GM19463 (cell line): Measurements from ENCODE around the gene STPG1.
"Not testable (repeated sequence)": the region's sequence is repeated elsewhere in the genome, so short reads cannot be mapped to it uniquely, and the experiment has no call there.

Experiments
- ATAC-seq: cut with Tn5 transposase; IDR thresholded peaks from one replicate; pipeline ENCODE4 v1.9.1; 2021; ENCODE audit warnings: mild to moderate bottlenecking, moderate library complexity; ENCODE audit not compliant: unreplicated experiment

STPG1 gene, protein sequence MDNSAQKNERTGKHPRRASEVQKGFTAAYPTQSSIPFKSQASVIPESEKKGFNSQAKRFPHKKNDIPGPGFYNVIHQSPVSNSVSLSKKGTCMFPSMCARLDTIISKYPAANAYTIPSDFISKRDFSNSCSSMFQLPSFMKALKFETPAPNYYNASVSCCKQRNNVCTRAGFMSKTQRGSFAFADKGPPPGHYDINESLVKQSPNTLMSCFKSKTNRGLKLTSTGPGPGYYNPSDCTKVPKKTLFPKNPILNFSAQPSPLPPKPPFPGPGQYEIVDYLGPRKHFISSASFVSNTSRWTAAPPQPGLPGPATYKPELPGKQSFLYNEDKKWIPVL

DNA sequence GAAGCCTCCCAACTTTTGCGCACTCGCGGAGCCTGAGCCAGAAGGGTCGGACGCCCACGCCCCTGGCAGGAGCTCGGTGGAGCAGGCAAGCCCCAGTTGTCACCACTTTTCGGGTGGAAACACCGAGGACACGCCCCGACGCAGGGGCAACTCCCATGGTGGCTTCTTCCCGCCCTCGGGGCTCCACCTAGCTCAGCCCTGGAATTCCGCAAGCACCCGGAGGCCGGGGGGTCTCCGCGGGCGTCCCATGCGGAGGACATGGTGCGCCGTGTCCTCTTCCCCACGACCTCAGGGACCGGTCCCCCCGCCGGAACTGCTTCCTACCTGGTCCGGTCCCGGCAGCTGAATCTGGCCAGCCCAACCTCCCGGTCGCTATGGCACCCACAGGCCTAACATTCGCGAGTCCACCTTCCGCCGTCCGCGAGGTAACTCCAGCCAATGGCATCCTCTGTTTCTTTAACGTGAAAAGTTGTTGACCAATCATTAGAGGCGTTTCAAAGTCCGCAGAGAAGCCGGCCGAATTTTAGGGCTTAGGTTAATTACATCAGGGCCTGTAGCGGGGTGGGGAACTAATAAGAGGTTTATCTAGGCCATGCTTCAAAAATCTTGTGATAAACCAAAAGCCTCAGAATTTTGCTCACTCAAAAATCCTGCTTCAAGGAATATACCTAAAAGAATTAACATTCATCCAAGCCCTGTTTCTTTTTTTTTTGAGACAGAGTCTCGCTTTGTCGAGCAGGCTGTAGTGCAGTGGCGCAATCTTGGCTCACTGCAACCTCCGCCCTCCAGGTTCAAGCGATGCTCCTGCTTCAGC, at the start of gene STPG1:
TSS of gene STPG1 (minus strand) at position 433 of the 814 bp plus-strand sequence. CDS start 12,394 bp downstream, outside the sequence.
- no peak for ATAC-seq

DNA sequence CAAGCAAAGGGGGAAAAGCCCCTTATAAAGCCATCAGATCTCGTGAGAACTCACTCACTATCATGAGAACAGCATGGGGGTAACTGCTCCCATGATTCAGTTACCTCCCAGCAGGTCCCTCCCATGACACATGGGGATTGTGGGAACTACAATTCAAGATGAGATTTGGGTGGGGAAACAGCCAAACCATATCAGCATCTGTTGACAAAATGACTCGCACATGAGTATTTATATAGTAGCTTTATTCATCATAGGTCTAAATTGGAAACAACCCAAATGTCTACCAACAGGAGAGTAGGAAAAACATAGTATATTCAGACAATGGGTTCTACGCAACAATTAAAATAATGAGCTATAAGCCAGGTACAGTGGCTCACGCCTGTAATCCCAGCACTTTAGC, 48.5 kb upstream of the STPG1 start:
- ATAC-seq: not testable (repeated sequence)

DNA sequence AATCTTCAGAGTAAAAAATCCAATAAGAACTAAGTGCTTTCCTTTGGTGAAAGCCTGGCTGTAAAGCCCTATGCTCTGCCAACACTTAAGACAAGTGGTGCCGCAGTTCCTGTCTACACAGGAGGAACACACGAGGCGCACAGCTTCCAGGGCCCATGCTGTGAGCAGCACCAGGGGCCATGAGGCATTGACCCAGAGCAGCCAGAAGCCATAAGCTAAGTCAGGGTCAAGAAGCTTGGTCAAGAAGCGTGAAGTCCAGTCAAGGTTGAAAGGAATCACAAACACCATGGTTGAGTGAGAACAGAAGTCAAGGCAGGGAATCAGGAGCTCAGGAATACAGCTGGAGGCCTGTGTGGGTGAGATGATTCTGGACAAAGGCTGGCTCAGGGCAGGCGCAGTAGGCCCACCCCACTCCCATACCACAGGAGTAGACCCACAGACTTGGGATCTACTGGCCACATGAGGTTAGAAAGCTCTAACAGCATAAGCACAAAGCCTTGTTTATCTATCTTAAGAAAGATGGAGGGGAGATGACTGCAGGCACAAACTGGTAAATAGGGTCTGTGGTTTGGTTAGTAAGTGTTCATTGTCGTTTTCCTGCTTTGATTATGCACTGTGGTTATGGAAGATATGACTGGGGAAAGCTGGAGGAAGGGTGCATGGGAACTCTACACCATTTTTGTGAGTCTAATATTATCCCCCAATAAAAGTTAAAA, 46.1 kb upstream of the STPG1 start:
- no peak for ATAC-seq

DNA sequence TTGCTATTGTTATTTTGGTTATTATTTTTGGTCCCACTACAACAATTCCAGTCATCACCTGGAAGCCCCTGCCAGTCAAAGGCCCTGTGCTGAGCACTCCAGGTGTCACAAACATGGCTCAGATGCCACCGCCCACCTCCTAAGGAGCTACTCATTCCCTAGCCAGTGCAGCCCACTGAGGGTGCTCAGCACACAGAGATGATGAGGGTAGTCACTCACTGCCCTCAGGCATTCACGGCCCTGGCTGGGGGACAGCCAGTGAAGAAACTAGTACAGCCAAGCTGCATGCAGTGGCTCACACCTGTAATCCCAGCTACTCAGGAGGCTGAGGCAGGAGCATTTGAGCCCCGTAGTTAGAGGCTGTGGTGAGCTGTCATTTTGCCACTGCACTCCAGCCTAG, 44.3 kb upstream of the STPG1 start:
- ATAC-seq: no peak

DNA sequence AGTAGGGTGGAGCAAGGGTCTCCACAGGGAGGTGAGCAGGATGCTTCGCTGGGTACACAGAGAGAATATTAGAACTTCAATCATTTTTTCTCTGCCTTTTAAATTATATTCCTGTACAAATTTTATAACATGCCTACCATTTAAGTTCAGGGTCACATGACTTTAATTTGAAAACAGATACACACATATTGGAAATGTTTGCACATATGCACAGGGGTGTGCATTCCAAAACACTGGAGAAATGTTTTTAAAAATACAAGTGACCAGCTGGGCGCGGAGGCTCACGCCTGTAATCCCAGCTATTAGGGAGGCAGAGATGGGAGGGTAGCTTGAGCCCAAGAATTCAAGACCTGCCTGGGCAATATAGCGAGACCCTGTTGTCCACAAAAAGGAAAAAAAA, 41.7 kb upstream of the STPG1 start:
- ATAC-seq: no peak

DNA sequence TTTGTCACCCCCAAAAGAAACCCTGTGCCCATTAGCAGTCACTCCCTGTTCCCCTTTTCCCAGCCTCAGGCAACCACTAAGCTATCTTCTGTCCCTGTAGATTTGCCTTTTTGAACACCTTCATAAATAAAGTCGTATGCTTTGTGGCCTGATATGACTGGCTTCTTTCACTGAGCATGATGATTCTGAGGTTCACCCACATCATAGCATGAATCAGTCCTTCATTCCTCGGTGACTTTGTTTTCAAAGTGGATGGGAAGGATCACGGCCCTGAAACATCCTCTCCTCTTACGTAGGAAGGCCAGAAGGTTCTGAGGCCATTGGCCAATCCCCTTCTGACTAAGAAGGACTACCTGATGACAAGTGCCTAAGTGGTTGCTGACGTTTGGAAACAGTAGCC, 41.1 kb upstream of the STPG1 start:
- no peak for ATAC-seq

DNA sequence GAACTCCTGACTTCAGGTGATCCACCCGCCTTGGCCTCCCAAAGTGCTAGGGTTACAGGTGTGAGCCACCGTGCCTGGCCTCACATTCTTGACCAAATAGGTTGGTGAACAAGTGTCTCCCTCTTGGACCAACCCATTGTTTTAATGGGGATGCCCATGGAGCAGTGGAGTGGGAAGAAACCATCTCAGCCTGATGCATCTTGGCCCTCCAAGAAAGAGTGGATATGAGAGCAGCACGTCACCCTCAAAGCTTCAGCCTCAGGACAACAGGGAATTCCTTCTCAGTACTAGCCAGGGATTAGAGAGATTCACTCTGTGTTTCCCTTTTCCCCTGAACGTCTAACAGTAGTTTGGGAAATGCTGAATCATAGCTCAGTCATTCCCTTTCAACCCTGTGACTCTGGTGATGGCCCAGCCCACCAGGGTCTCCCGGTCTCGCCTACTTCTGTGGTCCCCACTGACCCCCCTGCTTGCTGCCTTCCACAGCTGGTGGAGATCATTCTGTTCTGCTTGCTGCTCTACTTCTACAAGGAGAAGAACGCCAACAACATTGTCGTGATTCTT, 39.4 kb upstream of the STPG1 start:
- no peak for ATAC-seq

DNA sequence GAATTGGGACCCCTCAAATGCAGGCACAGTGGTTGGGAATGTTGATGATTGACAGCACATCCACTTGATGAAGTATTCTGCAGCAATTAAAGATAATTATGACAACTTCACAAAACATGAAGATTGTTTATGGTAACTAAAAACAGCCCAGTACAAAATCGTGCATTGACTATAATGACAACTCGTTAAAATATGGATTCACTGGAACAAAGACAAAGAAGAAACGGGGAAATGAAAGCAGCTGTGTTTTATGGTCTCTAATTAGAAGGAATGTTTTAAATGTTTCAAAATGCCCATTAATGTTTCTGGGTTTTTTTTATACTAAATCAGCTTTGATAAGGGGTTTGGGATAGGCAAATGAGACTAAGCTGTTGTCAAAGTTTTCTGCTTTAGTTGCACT, 38.2 kb upstream of the STPG1 start:
- ATAC-seq: no peak

DNA sequence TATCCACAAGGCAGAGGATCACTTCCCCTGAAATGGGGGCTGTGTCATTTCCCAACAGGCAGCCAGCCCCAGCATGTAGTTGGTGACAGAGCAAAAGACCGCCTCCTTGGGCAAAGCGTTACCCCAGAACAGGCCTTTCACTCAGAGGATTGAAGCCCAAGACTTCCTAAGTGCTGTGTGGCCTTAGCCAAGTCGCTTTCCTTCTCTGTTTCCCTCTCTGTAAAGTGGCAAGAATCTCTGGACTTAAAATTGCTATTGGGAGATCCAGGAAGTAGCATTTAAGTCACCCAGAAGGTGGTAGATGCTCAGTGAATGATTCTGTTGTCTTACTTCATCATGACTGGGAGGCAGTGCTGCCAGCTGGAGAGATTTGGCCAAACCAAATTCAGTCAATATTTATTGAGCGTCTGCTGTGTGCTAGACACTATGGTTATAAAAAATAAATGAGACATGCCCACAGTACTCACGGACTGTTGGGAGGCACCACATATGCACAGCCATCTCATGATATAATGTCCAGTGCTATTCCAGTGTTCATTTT, 37.3 kb upstream of the STPG1 start:
- ATAC-seq: no peak

DNA sequence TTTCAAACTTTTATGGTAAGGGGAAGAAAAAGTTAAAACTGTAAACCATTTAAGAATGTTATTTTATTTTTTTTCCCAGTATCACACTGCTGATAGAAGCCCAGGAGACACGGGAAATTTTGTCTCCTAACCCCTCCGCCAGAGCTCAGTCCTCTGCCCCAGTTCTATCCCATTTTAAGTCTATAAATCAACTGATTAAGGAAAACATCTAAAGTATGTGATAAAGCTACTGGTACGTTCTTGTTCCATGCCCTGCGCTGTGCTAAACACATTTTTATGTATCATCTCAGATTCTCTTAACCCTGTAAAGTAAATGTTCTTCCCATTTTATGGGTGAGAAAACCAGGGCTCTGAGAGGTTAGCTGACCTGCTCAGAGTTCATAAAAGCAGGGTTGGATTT, 36.7 kb upstream of the STPG1 start:
- no peak for ATAC-seq

DNA sequence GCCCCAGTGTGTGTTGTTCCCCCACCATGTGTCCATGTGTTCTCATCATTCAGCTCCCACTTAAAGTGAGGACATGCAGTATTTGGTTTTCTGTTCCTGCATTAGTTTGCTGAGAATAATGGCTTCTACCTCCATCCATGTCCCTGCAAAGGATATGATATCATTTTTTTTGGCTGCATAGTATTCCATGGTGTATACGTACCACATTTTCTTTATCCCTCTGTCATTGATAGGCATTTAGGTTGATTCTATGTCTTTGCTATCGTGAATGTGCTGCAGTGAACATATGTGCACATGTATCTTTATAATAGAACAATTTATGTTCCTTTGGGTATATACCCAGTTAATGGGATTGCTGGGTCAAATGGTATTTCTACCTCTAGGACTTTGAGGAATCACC, 32.9 kb upstream of the STPG1 start:
- not testable (repeated sequence) for ATAC-seq

DNA sequence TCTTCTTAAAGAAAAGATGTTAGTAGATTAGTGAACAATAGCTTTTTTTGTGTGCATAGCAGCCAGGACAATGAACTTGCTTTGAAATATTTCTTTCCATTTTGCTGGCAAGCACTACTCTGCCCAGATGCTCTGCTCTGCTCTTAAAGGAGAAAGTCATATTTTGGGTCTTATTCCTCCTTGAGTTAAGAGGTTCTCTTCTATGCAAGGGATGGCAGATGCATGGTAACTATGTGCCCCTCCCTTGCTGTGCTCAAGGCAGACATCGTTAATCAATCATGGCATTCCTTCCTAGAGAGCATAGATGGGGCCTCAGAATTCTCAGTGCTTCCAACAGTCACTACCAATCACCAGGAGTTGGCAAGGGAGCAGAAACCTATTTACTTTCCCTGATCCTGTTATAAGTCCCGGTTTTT, 29.7 kb upstream of the STPG1 start:
- ATAC-seq: no peak

DNA sequence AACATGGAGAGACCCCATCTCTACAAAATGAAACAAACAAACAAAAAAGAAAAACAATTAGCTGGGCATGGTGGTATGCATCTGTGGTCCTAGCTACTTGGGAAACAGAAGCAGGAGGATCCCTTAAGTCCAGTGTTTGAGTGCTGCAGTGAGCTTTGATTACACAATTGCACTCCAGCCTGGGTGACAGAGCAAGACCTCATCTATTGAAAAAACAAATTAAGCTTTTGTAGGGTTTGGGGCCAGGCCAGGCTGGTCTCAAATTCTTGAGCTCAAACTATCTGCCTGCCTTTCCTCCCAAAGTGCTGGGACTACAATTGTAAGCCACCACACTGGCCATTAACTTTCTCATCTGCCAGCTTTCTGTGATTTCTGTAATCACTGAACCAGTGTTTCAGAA, 29.2 kb upstream of the STPG1 start:
- no peak for ATAC-seq

DNA sequence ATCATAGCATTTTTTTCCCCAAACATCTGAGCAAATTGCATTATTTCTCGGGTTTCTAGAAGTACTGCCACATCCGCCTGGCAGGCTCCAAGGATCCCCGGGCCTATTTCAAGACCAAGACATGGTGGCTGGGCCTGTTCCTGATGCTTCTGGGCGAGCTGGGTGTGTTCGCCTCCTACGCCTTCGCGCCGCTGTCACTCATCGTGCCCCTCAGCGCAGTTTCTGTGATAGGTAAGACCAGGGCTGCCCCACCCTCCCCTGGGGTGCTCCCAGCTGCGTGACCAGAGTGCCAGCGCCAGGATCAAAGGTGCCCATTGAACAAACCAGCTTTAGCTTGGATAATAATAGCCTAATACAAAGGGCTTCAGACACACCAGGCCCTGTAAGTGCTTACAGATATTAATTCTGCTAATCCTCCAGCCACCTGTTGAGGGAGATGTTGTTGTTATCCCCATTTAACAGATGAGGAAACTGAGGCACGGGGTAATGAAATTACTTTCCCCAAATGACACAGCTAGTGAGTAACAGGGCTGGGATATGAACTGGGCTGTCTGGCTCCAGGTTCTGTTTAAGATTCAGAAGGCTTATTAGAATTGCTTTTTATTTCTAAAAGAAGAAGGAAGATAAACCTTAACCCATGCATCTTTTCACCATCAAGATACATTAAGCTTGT, 28.6 kb upstream of the STPG1 start:
- no peak for ATAC-seq

DNA sequence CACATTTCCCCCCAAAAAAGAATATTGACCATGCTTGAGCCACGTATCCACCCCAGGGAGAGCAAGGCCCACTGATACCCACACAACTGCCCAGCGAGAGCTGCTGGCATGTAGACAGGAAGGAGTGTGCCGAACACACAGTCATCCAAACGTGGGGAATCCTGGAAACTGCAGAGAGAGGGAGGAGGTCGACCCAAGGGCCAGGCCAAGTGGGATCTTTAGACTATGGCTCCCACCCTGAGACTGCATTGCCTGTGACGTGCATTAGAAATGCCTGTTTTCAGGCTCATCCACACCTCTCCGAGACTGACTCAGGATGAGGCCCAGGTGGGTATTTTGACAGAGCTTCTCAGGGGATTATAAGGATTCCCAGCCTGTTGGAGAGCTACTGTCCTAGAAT, 27.9 kb upstream of the STPG1 start:
- no peak for ATAC-seq

DNA sequence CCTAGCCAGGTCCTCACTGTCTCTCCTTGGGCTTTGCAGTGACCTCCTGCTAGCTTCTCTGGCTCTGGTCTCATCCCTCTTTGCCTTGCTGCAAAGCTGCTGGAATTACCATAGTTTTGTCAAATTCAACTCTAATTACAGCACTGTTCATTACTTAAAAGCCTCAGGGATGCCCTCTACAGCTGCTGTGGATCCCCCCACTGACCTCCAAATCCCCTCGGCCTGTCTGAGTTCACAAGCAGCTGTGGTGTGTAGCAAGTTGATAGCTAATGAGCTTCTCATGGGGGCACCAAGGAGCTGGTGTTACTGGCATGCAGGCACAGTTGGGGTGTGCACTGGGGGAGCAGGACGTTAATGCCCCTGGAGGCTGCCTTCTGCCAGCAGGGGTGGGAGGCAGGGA, 26.9 kb upstream of the STPG1 start:
- ATAC-seq: no peak

DNA sequence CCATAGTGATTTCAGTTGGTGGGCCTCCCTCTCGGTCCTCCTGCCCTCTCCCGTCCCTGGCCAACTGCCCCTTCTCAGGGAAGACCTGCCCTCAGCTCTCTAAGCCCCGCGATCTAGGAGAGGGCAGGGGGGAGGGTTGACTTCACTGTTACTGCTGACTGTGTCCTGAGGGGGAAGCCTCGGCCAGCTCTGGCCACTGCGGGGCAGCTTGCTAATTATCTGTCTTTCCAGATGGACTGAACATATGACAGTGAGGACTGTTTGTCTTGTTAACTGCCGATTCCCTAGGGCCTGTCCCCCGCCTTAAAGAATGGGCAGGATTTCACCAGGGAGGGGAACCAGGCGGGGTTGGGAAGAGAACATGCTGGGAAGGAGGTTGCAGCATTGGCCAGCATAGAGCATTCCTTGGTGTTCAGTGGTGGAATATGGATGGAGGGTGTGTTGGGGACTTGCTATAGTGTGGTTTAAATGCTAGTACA, 24.9 kb upstream of the STPG1 start:
- ATAC-seq: no peak

DNA sequence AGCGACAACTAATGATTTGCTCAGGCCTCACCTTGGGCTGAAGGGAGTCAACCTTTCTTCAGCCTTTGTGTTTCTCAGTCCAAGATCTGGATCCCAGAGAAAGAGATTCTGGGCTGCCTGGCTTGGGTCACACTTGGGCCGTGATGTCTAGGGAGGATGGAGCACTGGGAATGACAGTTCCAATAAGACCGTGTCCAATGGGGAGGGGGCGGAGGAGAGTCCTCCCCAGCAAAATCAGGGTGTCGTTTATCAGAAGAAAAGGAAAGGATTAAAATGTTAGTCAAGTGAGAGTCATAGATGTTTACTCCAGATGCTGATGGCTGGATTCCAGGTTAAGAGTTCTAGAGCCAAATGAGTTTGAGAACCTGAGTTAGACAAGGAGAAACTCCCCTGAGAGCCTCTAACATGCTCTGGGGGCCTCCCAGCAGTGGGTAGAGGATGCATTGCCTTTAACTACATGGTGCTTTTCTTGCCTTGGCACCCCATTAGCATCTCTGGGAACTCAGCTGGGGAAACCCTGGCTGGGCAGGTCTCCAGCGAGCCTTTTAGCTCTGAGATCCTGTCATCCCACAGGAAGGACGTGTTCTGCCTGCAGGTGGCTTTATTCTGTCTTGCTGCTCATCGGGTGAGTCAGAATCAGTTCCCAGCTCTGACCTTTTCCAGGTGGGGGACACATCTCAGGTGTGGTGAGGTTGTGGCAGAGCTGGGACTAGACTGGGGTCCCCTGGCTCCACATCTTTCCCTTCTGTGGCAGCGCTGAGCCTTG, 24.2 kb upstream of the STPG1 start:
- ATAC-seq: no peak

DNA sequence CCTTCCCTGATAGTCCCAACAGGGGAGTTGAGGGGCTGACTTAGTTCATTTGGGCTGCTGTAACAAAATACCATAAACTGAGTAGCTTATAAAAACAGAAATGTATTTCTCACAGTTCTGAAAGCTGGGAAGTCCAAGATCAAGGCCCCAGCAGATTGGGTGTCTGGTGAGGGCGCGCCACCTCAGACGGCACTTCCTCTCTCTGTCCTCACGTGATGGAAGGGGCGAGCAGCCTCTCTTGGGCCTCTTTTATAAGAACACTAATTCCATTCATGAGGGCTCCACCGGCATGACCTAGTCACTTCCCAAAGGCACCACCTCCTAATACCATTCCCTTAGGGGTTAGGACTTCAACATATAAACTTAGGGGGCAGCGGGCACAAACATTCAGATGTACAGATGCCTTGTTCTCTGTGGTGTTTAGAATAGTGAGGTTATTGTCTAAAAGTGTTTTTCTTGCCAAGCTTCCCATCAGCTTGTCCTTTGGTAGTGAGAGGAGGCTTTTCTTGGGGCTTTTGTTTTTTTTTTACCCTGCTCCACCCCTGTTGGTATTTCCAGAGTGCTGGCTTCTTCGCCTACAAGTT, 22.3 kb upstream of the STPG1 start:
- no peak for ATAC-seq
